ENCODE measurements around the gene FAH. TPM values are rescaled to one million over a fixed set of nuclear protein-coding genes. Genes with fewer than 3 reads are reported as not detected.

FAH gene
- total RNA-seq, 2 donors from 2014 or later, result 11.9 to 14.2 TPM

- H3K27ac Mint-ChIP-seq, result no peak overlapping the region
- no peaks in the 10 kb centered on the region for H3K36me3 Mint-ChIP-seq (ENCODE audit: low read depth)
- TF ChIP-seq CTCF (conservative IDR thresholded peaks at IDR 0.05), result no peak
- peaks cover 58% of the 10 kb centered on the region for H3K4me1 Mint-ChIP-seq
- H3K27me3 Mint-ChIP-seq (ENCODE audit: insufficient read depth), result no peaks in the 10 kb centered on the region
- Histone ChIP-seq H3K36me3 (ENCODE audit: control insufficient read depth, insufficient read depth, low read length) (no peaks in the 10 kb centered on the region), H3K4me3 (ENCODE audit: low read length) (no peak overlapping the region), H3K27ac (ENCODE audit: low read depth, low read length) (no peak overlapping the region), H3K9me3 (ENCODE audit: control insufficient read depth, low read length) (peaks cover 13% of the 10 kb centered on the region), H3K4me1 (ENCODE audit: control insufficient read depth, insufficient read depth, low read length) (peaks cover 39% of the 10 kb centered on the region), H3K27me3 (ENCODE audit: control insufficient read depth, insufficient read depth, low read length, poor library complexity, severe bottlenecking) (no peaks in the 10 kb centered on the region), H3K9ac (ENCODE audit: extremely low read depth, low read length, poor library complexity, severe bottlenecking) (no peak overlapping the region)
- DNase-seq, result no peak
- no peak overlapping the region for H3K4me3 Mint-ChIP-seq
- H3K9me3 Mint-ChIP-seq, result peaks cover 8% of the 10 kb centered on the region
- WGBS, 2 experiments (ENCODE audit: insufficient coverage in 1 of 2, insufficient read length in 1 of 2), result 79 to 92% methylated on average over 9 to 12 of the region's 12 CpGs
These were observed 58.1 kb downstream of the FAH start for GRCh38 chr15:80210611-80211573.

GRCh38 chr15:80211976-80212375, 59.2 kb downstream of the FAH start:
- WGBS, 2 experiments (ENCODE audit: insufficient coverage in 1 of 2, insufficient read length in 1 of 2), result 91% methylated on average over 1 of the region's 1 CpG; no CpG with 5 or more reads in 1 of the 2 experiments
- no peaks in the 10 kb centered on the region for H3K27me3 ChIP-seq (ENCODE audit: control insufficient read depth, insufficient read depth, low read length, poor library complexity, severe bottlenecking)

DNA sequence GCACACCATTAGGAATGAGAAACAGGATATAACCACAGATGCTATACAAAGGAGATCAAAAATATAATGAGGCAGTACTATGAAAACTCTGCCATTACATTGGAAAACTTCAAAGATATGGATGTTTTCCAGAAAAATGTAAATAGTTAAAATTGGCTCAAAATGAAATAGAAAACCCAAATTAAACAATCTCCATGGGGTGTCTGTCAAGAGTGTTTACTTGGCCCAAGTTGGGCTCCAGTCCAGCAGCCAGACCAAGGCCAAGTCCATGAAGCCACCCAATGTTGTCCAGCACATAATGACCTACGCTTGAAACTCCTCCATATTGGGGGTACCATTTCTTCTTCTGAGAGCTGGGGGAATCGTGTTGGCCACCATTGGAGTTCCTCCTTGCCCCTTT, 62.1 kb downstream of the FAH start:
- peaks cover 26% of the 10 kb centered on the region for H3K4me1 Mint-ChIP-seq
- H3K4me1 ChIP-seq (ENCODE audit: control insufficient read depth, insufficient read depth, low read length), result peaks cover 20% of the 10 kb centered on the region
- no peaks in the 10 kb centered on the region for H3K27me3 ChIP-seq (ENCODE audit: control insufficient read depth, insufficient read depth, low read length, poor library complexity, severe bottlenecking)
- H3K27ac Mint-ChIP-seq, result no peak overlapping the region
- H3K36me3 ChIP-seq (ENCODE audit: control insufficient read depth, insufficient read depth, low read length), result no peaks in the 10 kb centered on the region
- no peaks in the 10 kb centered on the region for H3K36me3 Mint-ChIP-seq (ENCODE audit: low read depth)
- H3K4me3 ChIP-seq (ENCODE audit: low read length), result no peak overlapping the region
- WGBS, 2 experiments (ENCODE audit: insufficient coverage in 1 of 2, insufficient read length in 1 of 2), result 90 to 100% methylated on average over 1 to 2 of the region's 2 CpGs
- no peak overlapping the region for H3K27ac ChIP-seq (ENCODE audit: low read depth, low read length)
- peaks cover 13% of the 10 kb centered on the region for H3K9me3 ChIP-seq (ENCODE audit: control insufficient read depth, low read length)
- peaks cover 8% of the 10 kb centered on the region for H3K9me3 Mint-ChIP-seq
- no peak for DNase-seq
- no peak overlapping the region for H3K9ac ChIP-seq (ENCODE audit: extremely low read depth, low read length, poor library complexity, severe bottlenecking)
- no peak overlapping the region for H3K4me3 Mint-ChIP-seq
- H3K27me3 Mint-ChIP-seq (ENCODE audit: insufficient read depth), result no peaks in the 10 kb centered on the region
- no peak for TF ChIP-seq CTCF (conservative IDR thresholded peaks at IDR 0.05)

More at GRCh38 chr15:80211976-80212375, 59.2 kb downstream of the FAH start:
- no peak overlapping the region for H3K4me3 ChIP-seq (ENCODE audit: low read length)
- no peak overlapping the region for H3K9ac ChIP-seq (ENCODE audit: extremely low read depth, low read length, poor library complexity, severe bottlenecking)
- H3K36me3 ChIP-seq (ENCODE audit: control insufficient read depth, insufficient read depth, low read length), result no peaks in the 10 kb centered on the region
- no peak overlapping the region for H3K4me3 Mint-ChIP-seq
- no peak for TF ChIP-seq CTCF (conservative IDR thresholded peaks at IDR 0.05)
- peaks cover 8% of the 10 kb centered on the region for H3K9me3 Mint-ChIP-seq
- DNase-seq, result no peak
- H3K27ac ChIP-seq (ENCODE audit: low read depth, low read length), result no peak overlapping the region
- H3K9me3 ChIP-seq (ENCODE audit: control insufficient read depth, low read length), result peaks cover 13% of the 10 kb centered on the region
- no peak overlapping the region for H3K27ac Mint-ChIP-seq
- H3K4me1 Mint-ChIP-seq, result peaks cover 52% of the 10 kb centered on the region
- no peaks in the 10 kb centered on the region for H3K27me3 Mint-ChIP-seq (ENCODE audit: insufficient read depth)
- H3K4me1 ChIP-seq (ENCODE audit: control insufficient read depth, insufficient read depth, low read length), result peaks cover 39% of the 10 kb centered on the region
- H3K36me3 Mint-ChIP-seq (ENCODE audit: low read depth), result no peaks in the 10 kb centered on the region

Data from endodermal cell (in vitro differentiated cells).